Naive thymus-derived CD4-positive, alpha-beta T cell (primary cell): ENCODE data around the gene CTPS2. TPM values are rescaled to one million over a fixed set of nuclear protein-coding genes. Genes with fewer than 3 reads are reported as not detected.
"Not testable (repeated sequence)": the region's sequence is repeated elsewhere in the genome, so short reads cannot be mapped to it uniquely, and the experiment has no call there.

Experiments used
- ATAC-seq: fragments of 150-1000 bp; cut with Tn5 transposase; 2 replicates; pipeline ENCODE4 v1.10.0; 2021; ENCODE audit warnings: mild to moderate bottlenecking, moderate library complexity
- CTCF ChIA-PET: fragments of 350-600 bp; sonication (Branson Sonifier 250); formaldehyde crosslinking; loops from one replicate; lab custom pipeline; 2021; ENCODE audit warnings: antibody characterized with exemption; lab: Charles Lee
- POLR2A ChIA-PET: fragments of 350-600 bp; sonication (Branson Sonifier 250); formaldehyde crosslinking; loops from one replicate; lab custom pipeline; 2021; ENCODE audit warnings: antibody characterized with exemption, inconsistent platforms; lab: Charles Lee
- DNase-seq, 9 donors: peaks; one replicate each; pipeline versions ENCODE4 v3.0.0 to v3.0.0-alpha.2; 2020 to 2022; ENCODE audit warnings: mixed read lengths in 1 of 9
- H3K27ac ChIP-seq: one replicate; pipeline ENCODE4 v1.7.0; 2013; ENCODE audit warnings: mild to moderate bottlenecking, low read depth, low read length, moderate library complexity
- H3K27me3 ChIP-seq, 2 donors: one replicate each; pipeline ENCODE4 v1.7.0; 2013; ENCODE audit warnings: low read length in 2 of 2, mild to moderate bottlenecking in 2 of 2, moderate library complexity in 2 of 2; ENCODE audit not compliant: control insufficient read depth in 2 of 2, insufficient read depth in 2 of 2
- H3K36me3 ChIP-seq, 3 experiments: 1 replicate in 2 of 3; 2 replicates in 1 of 3; pipeline ENCODE4 v1.7.0; 2013; ENCODE audit warnings: low read length in 3 of 3, mild to moderate bottlenecking in 3 of 3, moderate library complexity in 1 of 3; ENCODE audit not compliant: insufficient read depth in 3 of 3, control insufficient read depth in 2 of 3
- H3K4me1 ChIP-seq, 2 donors: one replicate each; pipeline ENCODE4 v1.7.0; 2013; ENCODE audit warnings: low read length in 2 of 2, mild to moderate bottlenecking in 2 of 2, moderate library complexity in 1 of 2; ENCODE audit not compliant: control insufficient read depth in 2 of 2, insufficient read depth in 2 of 2
- H3K4me3 ChIP-seq: 2 replicates; pipeline ENCODE4 v1.7.0; 2013; ENCODE audit warnings: mild to moderate bottlenecking, low read length
- H3K9me3 ChIP-seq, 3 experiments: 1 replicate in 2 of 3; 2 replicates in 1 of 3; pipeline ENCODE4 v1.7.0; 2013; ENCODE audit warnings: low read length in 3 of 3; ENCODE audit not compliant: control insufficient read depth in 2 of 3
- H3K27ac Mint-ChIP-seq, 9 donors: one replicate each; pipeline ENCODE4 v1.8.0; 2020 to 2022; ENCODE audit warnings: mixed read lengths in 9 of 9, mild to moderate bottlenecking in 8 of 9, moderate library complexity in 5 of 9, inconsistent platforms in 2 of 9
- H3K27me3 Mint-ChIP-seq, 5 donors: one replicate each; pipeline ENCODE4 v1.8.0; 2021 to 2022; ENCODE audit warnings: mixed read lengths in 5 of 5, mild to moderate bottlenecking in 1 of 5
- H3K36me3 Mint-ChIP-seq, 5 donors: one replicate each; pipeline ENCODE4 v1.8.0; 2020 to 2022; ENCODE audit warnings: mixed read lengths in 5 of 5, mild to moderate bottlenecking in 3 of 5, inconsistent platforms in 1 of 5
- H3K4me1 Mint-ChIP-seq, 7 donors: one replicate each; pipeline ENCODE4 v1.8.0; 2020 to 2022; ENCODE audit warnings: mixed read lengths in 7 of 7, mild to moderate bottlenecking in 3 of 7, inconsistent platforms in 1 of 7
- H3K4me3 Mint-ChIP-seq, 10 donors: one replicate each; pipeline ENCODE4 v1.8.0; 2020 to 2022; ENCODE audit warnings: mild to moderate bottlenecking in 10 of 10, mixed read lengths in 10 of 10, moderate library complexity in 6 of 10, inconsistent platforms in 2 of 10
- H3K9me3 Mint-ChIP-seq, 11 donors: one replicate each; pipeline ENCODE4 v1.8.0; 2020 to 2022; ENCODE audit warnings: mixed read lengths in 11 of 11, mild to moderate bottlenecking in 4 of 11, inconsistent platforms in 1 of 11, moderate library complexity in 1 of 11
- intact Hi-C, 2 donors: fragments of 100-400 bp; cut with micrococcal nuclease; formaldehyde crosslinking; loops; one replicate each; pipeline ENCODE4 v1.15.1; 2023
- polyA plus RNA-seq, 2 donors: library from polyadenylated mRNA; unstranded; fragments of 300-500 nt; fragmentation: Illumina TruSeq; gene quantifications; one replicate each; pipeline ENCODE4 v1.2.3, GENCODE V29; 2021
- total RNA-seq, 6 experiments: library from RNA in 5 of 6; stranded (reverse) in 5 of 6; gene quantifications; 1 replicate in 5 of 6; 2 replicates in 1 of 6; pipeline ENCODE4 v1.2.3 and lab custom pipeline; 2021 to 2026

CTPS2 gene
- total and polyA plus RNA-seq, 7 experiments from 2014 or later = 2.7 to 8.9 (median 5.6) TPM

DNA sequence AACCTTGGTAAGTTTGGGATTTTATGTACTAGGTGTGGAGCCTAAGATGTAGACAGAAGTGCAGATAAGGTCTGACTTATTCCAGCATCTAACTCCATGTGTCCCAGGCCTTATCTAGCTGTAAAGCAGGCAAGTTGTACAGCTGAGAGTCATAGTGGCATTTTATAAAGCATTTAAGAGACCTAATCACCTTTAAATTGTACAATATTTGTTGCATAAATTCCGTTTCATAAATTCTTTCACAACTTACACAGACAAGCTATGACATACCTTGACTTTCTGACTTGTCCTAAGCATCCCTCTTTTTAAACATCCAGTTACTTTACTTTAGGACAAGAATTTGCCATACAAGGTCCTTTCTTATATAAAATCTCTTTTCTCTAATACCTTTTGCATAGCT, 18.0 kb upstream of the CTPS2 start:
- intact Hi-C loops = no loop called here
- no peaks in the 10 kb centered on the region for H3K9me3 ChIP-seq
- peaks cover 0 to 5% (median 0%) of the 10 kb centered on the region in 11 donors for H3K9me3 Mint-ChIP-seq
- H3K27me3 ChIP-seq = no peaks in the 10 kb centered on the region
- no peak overlapping the region for H3K27ac Mint-ChIP-seq
- no peak overlapping the region for H3K27ac ChIP-seq
- no peak overlapping the region for H3K4me3 ChIP-seq
- no peaks in the 10 kb centered on the region for H3K4me1 ChIP-seq
- ATAC-seq (no peak), DNase-seq (no peak)
- no peak overlapping the region for H3K4me3 Mint-ChIP-seq
- no peaks in the 10 kb centered on the region for H3K27me3 Mint-ChIP-seq
- peaks cover 3 to 22% (median 8%) of the 10 kb centered on the region in 5 donors for H3K36me3 Mint-ChIP-seq
- H3K36me3 ChIP-seq = peaks cover 0 to 9% (median 0%) of the 10 kb centered on the region in 3 experiments
- ChIA-PET CTCF (no interaction called here), POLR2A (no interaction called here)
- H3K4me1 Mint-ChIP-seq = peaks cover 4 to 13% (median 9%) of the 10 kb centered on the region in 7 donors

DNA sequence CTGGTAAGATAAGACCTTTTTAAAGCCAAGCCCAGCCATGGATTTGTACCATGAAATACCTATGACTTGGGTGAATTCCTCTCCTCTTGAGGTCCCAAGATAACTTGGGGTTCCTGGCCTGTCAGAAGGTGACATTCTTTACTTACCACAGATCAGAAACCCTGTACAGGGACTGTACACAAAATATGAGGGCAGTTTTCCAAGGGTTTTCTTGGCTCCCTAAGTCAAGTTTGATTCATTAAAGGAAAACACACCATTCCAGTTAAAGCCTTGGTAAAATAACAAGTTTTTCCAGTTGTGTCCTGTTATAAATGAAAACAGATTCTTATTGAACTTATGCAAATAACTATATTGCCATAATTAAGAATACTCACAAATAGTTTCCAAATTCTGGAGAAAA, 15.2 kb upstream of the CTPS2 start:
- Mint-ChIP-seq H3K4me1 (peaks cover 0 to 32% (median 22%) of the 10 kb centered on the region in 7 donors), H3K36me3 (peaks cover 5 to 22% (median 10%) of the 10 kb centered on the region in 5 donors), H3K27me3 (no peaks in the 10 kb centered on the region), H3K27ac (no peak overlapping the region), H3K9me3 (peaks cover 0 to 5% (median 0%) of the 10 kb centered on the region in 11 donors), H3K4me3 (no peak overlapping the region)
- intact Hi-C loops = no loop called here
- Histone ChIP-seq H3K4me1 (no peaks in the 10 kb centered on the region), H3K27ac (no peak overlapping the region), H3K9me3 (no peaks in the 10 kb centered on the region), H3K36me3 (peaks cover 0 to 4% (median 0%) of the 10 kb centered on the region in 3 experiments), H3K4me3 (no peak overlapping the region), H3K27me3 (no peaks in the 10 kb centered on the region)
- ATAC-seq = no peak
- no peak for DNase-seq
- ChIA-PET POLR2A (no interaction called here), CTCF (no interaction called here)

DNA sequence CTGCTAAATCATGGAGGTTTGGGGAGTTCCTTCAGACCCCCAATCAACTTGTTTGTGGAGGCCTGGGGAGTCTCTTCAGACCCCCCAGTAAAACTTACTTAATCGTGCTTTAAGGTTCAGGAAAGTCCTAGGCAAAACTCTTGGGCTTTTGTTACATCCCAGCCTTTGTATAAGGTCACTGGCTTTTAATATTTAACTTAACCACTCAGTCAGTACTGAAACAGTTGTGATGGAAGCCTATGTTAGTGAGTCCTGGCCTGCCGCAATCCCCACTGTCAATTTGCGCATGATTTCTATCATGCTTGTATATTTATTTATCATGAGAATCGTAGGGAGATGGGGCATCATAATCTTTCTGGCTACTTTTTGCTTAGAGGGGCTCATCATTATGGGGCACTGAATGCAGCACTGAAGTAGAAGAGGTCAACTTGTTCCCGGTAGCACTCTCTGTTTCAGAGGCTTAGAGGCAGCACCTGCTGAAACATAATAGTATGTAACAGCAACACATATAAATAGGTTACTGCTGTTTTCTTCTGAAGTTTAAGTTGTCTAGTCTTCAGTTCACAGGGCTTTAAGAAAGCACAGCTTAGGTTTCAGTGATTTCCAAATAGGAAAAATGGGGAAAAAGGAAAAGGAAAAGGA, 14.0 kb upstream of the CTPS2 start:
- H3K4me3 ChIP-seq, intact Hi-C loops, H3K9me3 ChIP-seq, ATAC-seq, H3K27me3 Mint-ChIP-seq, H3K9me3 Mint-ChIP-seq, H3K27me3 ChIP-seq, POLR2A ChIA-PET, H3K4me3 Mint-ChIP-seq, H3K4me1 ChIP-seq, CTCF ChIA-PET, H3K36me3 ChIP-seq, DNase-seq, H3K27ac ChIP-seq: not testable (repeated sequence)
- Mint-ChIP-seq H3K27ac (peak overlapping the region in 1 of 9 donors; percentile 4), H3K4me1 (peaks cover 2 to 43% (median 32%) of the 10 kb centered on the region in 7 donors), H3K36me3 (peaks cover 5 to 20% (median 10%) of the 10 kb centered on the region in 5 donors)

DNA sequence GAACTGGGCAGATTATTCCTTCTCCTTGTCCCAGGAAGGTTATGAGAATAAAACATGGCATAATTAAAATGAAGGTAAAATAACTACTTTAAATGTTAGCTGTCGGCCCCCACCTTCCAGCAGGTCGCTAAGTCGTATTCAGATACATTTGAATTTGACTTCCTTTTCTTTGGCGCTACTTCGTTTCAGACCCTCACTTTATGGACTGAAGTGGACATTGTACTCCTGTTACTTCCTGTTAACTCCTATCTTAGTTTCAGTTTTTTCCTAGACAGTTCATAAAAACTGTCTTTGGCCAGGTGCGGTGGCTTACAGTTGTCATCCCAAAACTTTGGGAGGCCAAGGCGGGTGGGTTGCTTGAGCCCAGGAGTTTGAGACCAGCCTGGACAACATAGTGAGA, 12.6 kb upstream of the CTPS2 start:
- ChIA-PET CTCF (no interaction called here), POLR2A (no interaction called here)
- ATAC-seq (no peak), DNase-seq (no peak)
- Mint-ChIP-seq H3K27me3 (no peaks in the 10 kb centered on the region), H3K4me3 (no peak overlapping the region), H3K9me3 (peaks cover 0 to 5% (median 0%) of the 10 kb centered on the region in 11 donors), H3K4me1 (peaks cover 2 to 57% (median 44%) of the 10 kb centered on the region in 7 donors), H3K27ac (peak overlapping the region in 2 of 9 donors; percentile 3 to 59), H3K36me3 (peaks cover 5 to 20% (median 10%) of the 10 kb centered on the region in 5 donors)
- intact Hi-C loops = no loop called here
- Histone ChIP-seq H3K4me1 (peaks cover 0 to 10% of the 10 kb centered on the region in 2 donors), H3K27ac (no peak overlapping the region), H3K36me3 (peaks cover 0 to 4% (median 0%) of the 10 kb centered on the region in 3 experiments), H3K9me3 (no peaks in the 10 kb centered on the region), H3K27me3 (no peaks in the 10 kb centered on the region), H3K4me3 (no peak overlapping the region)

DNA sequence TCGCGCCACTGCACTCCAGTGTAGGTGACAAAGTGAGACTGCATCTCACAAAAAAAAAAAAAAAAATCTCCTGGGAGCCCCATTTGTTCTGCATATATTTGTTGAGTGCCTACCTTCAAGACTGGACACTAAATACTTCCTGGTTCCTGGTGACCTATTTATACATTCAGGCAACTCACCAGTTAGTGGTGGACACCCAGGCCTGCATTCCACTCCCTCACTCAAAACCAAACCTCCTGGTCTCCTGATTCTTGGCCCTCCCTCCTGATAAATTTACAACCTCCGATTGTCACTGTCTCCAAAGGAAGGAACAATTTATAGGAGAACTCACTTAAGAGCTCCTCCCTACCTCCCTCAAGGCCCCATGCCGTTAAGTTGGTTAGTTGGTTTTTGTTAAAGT, 10.0 kb upstream of the CTPS2 start:
- peak overlapping the region in 4 of 10 donors; percentile 4 to 56 (median 26) for H3K4me3 Mint-ChIP-seq
- Histone ChIP-seq H3K4me3 (no peak overlapping the region), H3K4me1 (peaks cover 0 to 10% of the 10 kb centered on the region in 2 donors), H3K27ac (no peak overlapping the region), H3K27me3 (no peaks in the 10 kb centered on the region), H3K36me3 (peaks cover 0 to 9% (median 0%) of the 10 kb centered on the region in 3 experiments), H3K9me3 (no peaks in the 10 kb centered on the region)
- DNase-seq = no peak
- ChIA-PET POLR2A (no interaction called here), CTCF (no interaction called here)
- intact Hi-C loops = no loop called here
- H3K27me3 Mint-ChIP-seq = no peaks in the 10 kb centered on the region
- H3K4me1 Mint-ChIP-seq = peaks cover 2 to 77% (median 50%) of the 10 kb centered on the region in 7 donors
- peaks cover 0 to 10% (median 0%) of the 10 kb centered on the region in 11 donors for H3K9me3 Mint-ChIP-seq
- peaks cover 8 to 20% (median 10%) of the 10 kb centered on the region in 5 donors for H3K36me3 Mint-ChIP-seq
- no peak for ATAC-seq
- peak overlapping the region in 5 of 9 donors; percentile 2 to 87 (median 56) for H3K27ac Mint-ChIP-seq

DNA sequence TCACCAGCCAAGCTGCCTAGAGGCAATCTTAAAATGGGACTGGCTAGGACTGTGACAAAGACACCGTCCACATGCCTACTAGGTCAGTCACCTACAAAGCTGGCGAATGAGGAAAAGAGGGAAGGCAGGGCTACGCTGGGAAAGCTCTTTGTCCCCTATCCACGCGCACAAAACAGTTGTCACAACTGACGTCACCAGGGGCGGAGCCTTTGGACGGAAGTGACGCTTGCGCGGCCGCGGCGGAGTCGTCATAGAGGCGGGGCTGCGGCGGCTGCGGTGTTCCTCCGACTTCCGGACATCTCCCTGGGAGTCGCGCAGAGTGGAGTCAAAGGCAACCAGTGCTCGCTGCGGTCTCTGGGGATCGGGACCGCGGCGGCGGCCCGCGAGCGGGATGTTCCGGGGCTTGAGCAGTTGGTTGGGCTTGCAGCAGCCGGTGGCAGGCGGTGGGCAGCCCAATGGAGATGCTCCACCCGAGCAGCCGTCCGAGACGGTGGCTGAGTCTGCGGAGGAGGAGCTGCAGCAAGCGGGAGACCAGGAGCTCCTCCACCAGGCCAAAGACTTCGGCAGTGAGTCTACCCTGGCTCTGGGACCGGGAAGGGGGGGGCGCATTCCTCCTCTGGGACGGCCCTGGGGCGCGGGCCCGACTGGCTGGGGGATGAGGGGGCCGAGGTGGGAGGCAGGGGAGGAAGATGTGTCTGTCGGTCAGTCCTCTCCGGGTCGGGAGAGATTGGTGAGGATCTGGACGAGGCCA, 7.0 kb upstream of the CTPS2 start, which contains the start of gene SYAP1:
SYAP1 (plus strand) TSS at position 279 of the 751 bp plus-strand sequence; CDS start at position 392, 113 bp downstream.
- Mint-ChIP-seq H3K27ac (peak within 1 kb of the TSS; percentile 92 to 100 (median 99)), H3K4me1 (peaks cover 2 to 63% (median 39%) of the 10 kb centered on the region in 7 donors), H3K9me3 (peaks cover 0 to 5% (median 0%) of the 10 kb centered on the region in 11 donors), H3K4me3 (peak within 1 kb of the TSS; percentile 88 to 98 (median 94)), H3K27me3 (no peaks in the 10 kb centered on the region), H3K36me3 (peaks cover 0 to 5% (median 1%) of the 10 kb centered on the region in 5 donors)
- ATAC-seq = peak; percentile 96
- Histone ChIP-seq H3K36me3 (peaks cover 0 to 5% (median 0%) of the 10 kb centered on the region in 3 experiments), H3K27me3 (no peaks in the 10 kb centered on the region), H3K27ac (peak within 1 kb of the TSS; percentile 99), H3K9me3 (no peaks in the 10 kb centered on the region), H3K4me3 (peak within 1 kb of the TSS; percentile 95), H3K4me1 (peaks cover 0 to 10% of the 10 kb centered on the region in 2 donors)
- DNase-seq = peak; percentile 85 to 100 (median 96)
- CTCF ChIA-PET = no interaction called here
- intact Hi-C loops = loop anchor here (1.0 to 10.0 kb wide), 15 partner anchors 67 to 1385 kb away; partner anchors contain the start of genes AP1S2 (in 2 of the 2), PIGA (in 2 of the 2), SCML1 (in 2 of the 2) and TXLNG (in 2 of the 2)
- POLR2A ChIA-PET = interaction anchor here (0.8 to 1.4 kb wide), 6 partner anchors 9 to 1386 kb away, joined by 3 to 4 read pairs (median 4); partner anchors contain the start of gene CA5B
